Mucosa of rectum (tissue), 2 donors: ENCODE measurements around the gene LYL1.

ENCODE experiments used
- H3K27ac ChIP-seq, 2 donors: one replicate each; pipeline ENCODE4 v1.7.0; 2013; ENCODE audit warnings: inconsistent platforms in 2 of 2, low read depth in 2 of 2, low read length in 2 of 2
- H3K27me3 ChIP-seq, 2 donors: one replicate each; pipeline ENCODE4 v1.7.0; 2013; ENCODE audit warnings: low read length in 2 of 2; ENCODE audit not compliant: control insufficient read depth in 2 of 2, insufficient read depth in 2 of 2
- H3K36me3 ChIP-seq, 2 donors: one replicate each; pipeline ENCODE4 v1.7.0; 2013; ENCODE audit warnings: low read length in 2 of 2; ENCODE audit not compliant: control insufficient read depth in 2 of 2, insufficient read depth in 2 of 2
- H3K4me1 ChIP-seq, 2 donors: one replicate each; pipeline ENCODE4 v1.7.0; 2013; ENCODE audit warnings: low read length in 2 of 2, mild to moderate bottlenecking in 1 of 2; ENCODE audit not compliant: control insufficient read depth in 2 of 2, insufficient read depth in 2 of 2
- H3K4me3 ChIP-seq, 2 donors: one replicate each; pipeline ENCODE4 v1.7.0; 2013; ENCODE audit warnings: low read length in 2 of 2
- H3K9ac ChIP-seq, 2 donors: one replicate each; pipeline ENCODE4 v1.7.0; 2013; ENCODE audit warnings: low read length in 2 of 2, low read depth in 1 of 2, mild to moderate bottlenecking in 1 of 2
- H3K9me3 ChIP-seq, 2 donors: one replicate each; pipeline ENCODE4 v1.7.0; 2013; ENCODE audit warnings: low read length in 2 of 2; ENCODE audit not compliant: control insufficient read depth in 2 of 2
- donor health status: healthy.
- donor health status: Normal muscosa, but diverticular disease.

The LYL1 gene

GRCh38 chr19:13104848-13105711 lies 2.4 kb upstream of the LYL1 start:
- H3K9ac ChIP-seq: peak overlapping the region; percentile 37 to 68
- peaks cover 9 to 11% of the 10 kb centered on the region in 2 donors for H3K4me1 ChIP-seq

GRCh38 chr19:13104360-13104847 lies 1.7 kb upstream of the LYL1 start:
- no peaks in the 10 kb centered on the region for H3K27me3 ChIP-seq
- peak overlapping the region; percentile 45 to 73 for H3K4me3 ChIP-seq
- peak overlapping the region; percentile 37 to 68 for H3K9ac ChIP-seq
- H3K36me3 ChIP-seq: peaks cover 4 to 6% of the 10 kb centered on the region in 2 donors
- peaks cover 14 to 18% of the 10 kb centered on the region in 2 donors for H3K4me1 ChIP-seq
- H3K27ac ChIP-seq: peak overlapping the region; percentile 63 to 84
- H3K9me3 ChIP-seq: no peaks in the 10 kb centered on the region

More at GRCh38 chr19:13104848-13105711, 2.4 kb upstream of the LYL1 start:
- no peaks in the 10 kb centered on the region for H3K27me3 ChIP-seq
- H3K27ac ChIP-seq: peak overlapping the region; percentile 63 to 84
- H3K9me3 ChIP-seq: no peaks in the 10 kb centered on the region
- H3K4me3 ChIP-seq: peak overlapping the region; percentile 45 to 73
- H3K36me3 ChIP-seq: peaks cover 9 to 12% of the 10 kb centered on the region in 2 donors

GRCh38 chr19:13103581-13104359 lies 1.1 kb upstream of the LYL1 start:
- Histone ChIP-seq H3K4me1 (peaks cover 18 to 25% of the 10 kb centered on the region in 2 donors), H3K4me3 (peak overlapping the region; percentile 45 to 73), H3K27me3 (no peaks in the 10 kb centered on the region), H3K9ac (peak overlapping the region in 1 of 2 donors; percentile 14), H3K9me3 (no peaks in the 10 kb centered on the region), H3K36me3 (peaks cover 4 to 5% of the 10 kb centered on the region in 2 donors), H3K27ac (peak overlapping the region; percentile 66 to 84)

GRCh38 chr19:13102416-13102665 lies 317 bp downstream of the LYL1 start:
- Histone ChIP-seq H3K4me3 (peak overlapping the region; percentile 50 to 69), H3K9me3 (no peaks in the 10 kb centered on the region), H3K27ac (peak overlapping the region; percentile 66 to 77), H3K9ac (peak overlapping the region; percentile 10 to 65), H3K4me1 (peaks cover 18 to 27% of the 10 kb centered on the region in 2 donors), H3K27me3 (no peaks in the 10 kb centered on the region), H3K36me3 (peaks cover under 1% of the 10 kb centered on the region in 2 donors)

GRCh38 chr19:13101590-13102415 lies 855 bp downstream of the LYL1 start:
- Histone ChIP-seq H3K36me3 (no peaks in the 10 kb centered on the region), H3K27me3 (no peaks in the 10 kb centered on the region), H3K9me3 (no peaks in the 10 kb centered on the region), H3K4me1 (peaks cover 18 to 27% of the 10 kb centered on the region in 2 donors), H3K9ac (peak overlapping the region; percentile 10 to 65), H3K27ac (peak overlapping the region; percentile 66 to 77), H3K4me3 (peak overlapping the region; percentile 50 to 69)

GRCh38 chr19:13100841-13101589 lies 1.6 kb downstream of the LYL1 start:
- Histone ChIP-seq H3K9ac (no peak overlapping the region), H3K4me3 (peak overlapping the region in 1 of 2 donors; percentile 69), H3K27ac (no peak overlapping the region), H3K27me3 (no peaks in the 10 kb centered on the region), H3K4me1 (peaks cover 18 to 27% of the 10 kb centered on the region in 2 donors), H3K9me3 (no peaks in the 10 kb centered on the region), H3K36me3 (no peaks in the 10 kb centered on the region)

- Histone ChIP-seq H3K36me3 (no peaks in the 10 kb centered on the region), H3K9me3 (no peaks in the 10 kb centered on the region), H3K27ac (peak overlapping the region; percentile 73 to 91), H3K27me3 (no peaks in the 10 kb centered on the region), H3K9ac (peak overlapping the region; percentile 67 to 70), H3K4me3 (peak overlapping the region; percentile 57 to 63), H3K4me1 (peaks cover 21 to 27% of the 10 kb centered on the region in 2 donors)
Measured at GRCh38 chr19:13100031-13100588, 2.5 kb downstream of the LYL1 start.

- Histone ChIP-seq H3K9ac (peak overlapping the region; percentile 67 to 70), H3K36me3 (no peaks in the 10 kb centered on the region), H3K4me3 (peak overlapping the region; percentile 57 to 63), H3K9me3 (no peaks in the 10 kb centered on the region), H3K27me3 (no peaks in the 10 kb centered on the region), H3K27ac (peak overlapping the region; percentile 75 to 91), H3K4me1 (peaks cover 21 to 27% of the 10 kb centered on the region in 2 donors)
Measured at GRCh38 chr19:13099073-13099999, 3.3 kb downstream of the LYL1 start.
